Neural crest cell (in vitro differentiated cells): ENCODE data around the gene EGF. TPM values are rescaled to one million over a fixed set of nuclear protein-coding genes. Genes with fewer than 3 reads are reported as not detected.

Experiments used
- DNase-seq: peaks from one replicate; pipeline ENCODE4 v3.0.0; 2021; ENCODE audit warnings: low read depth, mixed read lengths, low spot score
- H3K27ac Mint-ChIP-seq: one replicate; pipeline ENCODE4 v1.8.0; 2021; ENCODE audit warnings: mild to moderate bottlenecking, mixed read lengths; ENCODE audit not compliant: unreplicated experiment
- H3K27me3 Mint-ChIP-seq: 2 replicates; pipeline ENCODE4 v1.8.0; 2021; ENCODE audit warnings: low read depth, mild to moderate bottlenecking, mixed read lengths
- H3K36me3 Mint-ChIP-seq: 2 replicates; pipeline ENCODE4 v1.8.0; 2021; ENCODE audit warnings: low read depth, mild to moderate bottlenecking, mixed read lengths
- H3K4me1 Mint-ChIP-seq: 2 replicates; pipeline ENCODE4 v1.8.0; 2021; ENCODE audit warnings: mixed read lengths
- H3K4me3 Mint-ChIP-seq: one replicate; pipeline ENCODE4 v1.8.0; 2021; ENCODE audit warnings: mild to moderate bottlenecking, mixed read lengths
- H3K9me3 Mint-ChIP-seq: 2 replicates; pipeline ENCODE4 v1.8.0; 2021; ENCODE audit warnings: mixed read lengths
- CTCF ChIP-seq: fragments of 200-600 bp; sonication (generic); conservative IDR thresholded peaks from 2 replicates; pipeline ENCODE4 v1.5.0; 2021; ENCODE audit warnings: antibody characterized with exemption, mild to moderate bottlenecking
- total RNA-seq: library from RNA; stranded (reverse); gene quantifications from 2 replicates; pipeline ENCODE4 v1.2.1, GENCODE V29; 2021

EGF gene
- total RNA-seq, 1 donor from 2014 or later, result 0.84 TPM

GRCh38 chr4:110007217-110007616, 94.5 kb downstream of the EGF start:
- no peak overlapping the region for H3K4me3 Mint-ChIP-seq
- H3K27ac Mint-ChIP-seq, result no peak overlapping the region
- H3K27me3 Mint-ChIP-seq, result no peaks in the 10 kb centered on the region
- DNase-seq, result no peak
- no peaks in the 10 kb centered on the region for H3K9me3 Mint-ChIP-seq
- TF ChIP-seq CTCF, result no peak
- H3K4me1 Mint-ChIP-seq, result peaks cover 20% of the 10 kb centered on the region
- no peaks in the 10 kb centered on the region for H3K36me3 Mint-ChIP-seq

- Mint-ChIP-seq H3K4me3 (no peak overlapping the region), H3K27me3 (no peaks in the 10 kb centered on the region), H3K36me3 (no peaks in the 10 kb centered on the region), H3K4me1 (peaks cover 20% of the 10 kb centered on the region), H3K27ac (no peak overlapping the region), H3K9me3 (no peaks in the 10 kb centered on the region)
- no peak for DNase-seq
- no peak for TF ChIP-seq CTCF
Measured at GRCh38 chr4:110008540-110008939, 95.9 kb downstream of the EGF start.

- Mint-ChIP-seq H3K36me3 (no peaks in the 10 kb centered on the region), H3K27me3 (no peaks in the 10 kb centered on the region), H3K9me3 (no peaks in the 10 kb centered on the region), H3K4me3 (no peak overlapping the region), H3K27ac (no peak overlapping the region), H3K4me1 (peaks cover 20% of the 10 kb centered on the region)
- no peak for DNase-seq
- TF ChIP-seq CTCF, result no peak
Measured at GRCh38 chr4:110009550-110009949, 96.9 kb downstream of the EGF start.

- no peak for DNase-seq
- H3K4me3 Mint-ChIP-seq, result no peak overlapping the region
- no peak for TF ChIP-seq CTCF
- H3K4me1 Mint-ChIP-seq, result peaks cover 16% of the 10 kb centered on the region
- H3K36me3 Mint-ChIP-seq, result no peaks in the 10 kb centered on the region
- no peak overlapping the region for H3K27ac Mint-ChIP-seq
- no peaks in the 10 kb centered on the region for H3K27me3 Mint-ChIP-seq
- no peaks in the 10 kb centered on the region for H3K9me3 Mint-ChIP-seq
Measured at GRCh38 chr4:110010797-110011196, 98.1 kb downstream of the EGF start.

GRCh38 chr4:110012917-110013316, 100.2 kb downstream of the EGF start:
- Mint-ChIP-seq H3K36me3 (no peaks in the 10 kb centered on the region), H3K9me3 (peaks cover 3% of the 10 kb centered on the region), H3K27ac (no peak overlapping the region), H3K4me3 (no peak overlapping the region), H3K4me1 (peaks cover 10% of the 10 kb centered on the region), H3K27me3 (no peaks in the 10 kb centered on the region)
- no peak for TF ChIP-seq CTCF
- no peak for DNase-seq

- H3K9me3 Mint-ChIP-seq, result peaks cover 3% of the 10 kb centered on the region
- H3K4me3 Mint-ChIP-seq, result no peak overlapping the region
- H3K27ac Mint-ChIP-seq, result no peak overlapping the region
- no peak for TF ChIP-seq CTCF
- no peaks in the 10 kb centered on the region for H3K27me3 Mint-ChIP-seq
- DNase-seq, result no peak
- H3K36me3 Mint-ChIP-seq, result no peaks in the 10 kb centered on the region
- H3K4me1 Mint-ChIP-seq, result peaks cover 5% of the 10 kb centered on the region
Measured at GRCh38 chr4:110014233-110014632, 101.5 kb downstream of the EGF start.
